GM23338 (cell line): ENCODE results near the gene CFAP299. TPM values are rescaled to one million over a fixed set of nuclear protein-coding genes. Genes with fewer than 3 reads are reported as not detected.

Experiments
- ATAC-seq: fragments of 200-7000 bp; cut with Tn5 transposase; 3 replicates; pipeline ENCODE4 v1.9.1; 2020
- DNase-seq: peaks from one replicate; pipeline ENCODE4 v3.0.0-alpha.2; 2015; ENCODE audit warnings: low spot score
- H2AFZ ChIP-seq: fragments of 200-600 bp; sonication (generic); 2 replicates; pipeline ENCODE4 v1.8.0; 2016; ENCODE audit warnings: antibody characterized with exemption, mild to moderate bottlenecking, moderate library complexity
- H3F3A ChIP-seq: fragments of 200-600 bp; sonication (generic); replicated peaks from 2 replicates; pipeline ENCODE4 v1.8.0; 2017; ENCODE audit warnings: antibody characterized with exemption, mixed run types, low read depth
- H3K27ac ChIP-seq: fragments of 200-600 bp; sonication (generic); 2 replicates; pipeline ENCODE4 v1.6.1; 2016; ENCODE audit warnings: low read depth
- H3K27me3 ChIP-seq: fragments of 200-600 bp; sonication (generic); 2 replicates; pipeline ENCODE4 v1.8.0; 2016; ENCODE audit warnings: mild to moderate bottlenecking, mixed run types, moderate library complexity; ENCODE audit not compliant: insufficient read depth
- H3K36me3 ChIP-seq: fragments of 200-600 bp; sonication (generic); 2 replicates; pipeline ENCODE4 v1.8.0; 2016; ENCODE audit warnings: mild to moderate bottlenecking; ENCODE audit not compliant: insufficient read depth
- H3K4me1 ChIP-seq: fragments of 200-600 bp; sonication (generic); 2 replicates; pipeline ENCODE4 v1.8.0; 2016; ENCODE audit warnings: mild to moderate bottlenecking, moderate library complexity; ENCODE audit not compliant: insufficient read depth
- H3K4me2 ChIP-seq: fragments of 200-600 bp; sonication (generic); 2 replicates; pipeline ENCODE4 v1.7.1; 2017; ENCODE audit warnings: mixed run types
- H3K4me3 ChIP-seq: fragments of 200-600 bp; sonication (generic); 2 replicates; pipeline ENCODE4 v1.6.1; 2016; ENCODE audit warnings: mixed run types
- H3K79me2 ChIP-seq: fragments of 200-600 bp; sonication (generic); replicated peaks from 2 replicates; pipeline ENCODE4 v1.8.0; 2017; ENCODE audit warnings: mild to moderate bottlenecking; ENCODE audit not compliant: insufficient read depth
- H3K9me2 ChIP-seq: fragments of 200-600 bp; sonication (generic); 2 replicates; pipeline ENCODE4 v1.8.0; 2017; ENCODE audit not compliant: insufficient read depth
- H4K20me1 ChIP-seq: fragments of 200-600 bp; sonication (generic); replicated peaks from 2 replicates; pipeline ENCODE4 v1.8.0; 2017; ENCODE audit warnings: mild to moderate bottlenecking; ENCODE audit not compliant: insufficient read depth
- H3K27ac Mint-ChIP-seq: 2 replicates; pipeline ENCODE4 v1.8.0; 2020; ENCODE audit warnings: inconsistent platforms, mild to moderate bottlenecking, moderate library complexity, mixed read lengths
- H3K27me3 Mint-ChIP-seq: 3 replicates; pipeline ENCODE4 v1.8.0; 2022; ENCODE audit warnings: low read depth, mild to moderate bottlenecking, moderate library complexity, mixed read lengths, inconsistent platforms; ENCODE audit not compliant: insufficient read depth, poor library complexity
- H3K36me3 Mint-ChIP-seq: 3 replicates; pipeline ENCODE4 v1.8.0; 2021; ENCODE audit warnings: low read depth, mild to moderate bottlenecking, inconsistent platforms, moderate library complexity, mixed read lengths
- H3K4me1 Mint-ChIP-seq: 3 replicates; pipeline ENCODE4 v1.8.0; 2020; ENCODE audit warnings: mild to moderate bottlenecking, inconsistent platforms, mixed read lengths
- H3K4me3 Mint-ChIP-seq: 3 replicates; pipeline ENCODE4 v1.8.0; 2021; ENCODE audit warnings: moderate library complexity, mild to moderate bottlenecking, inconsistent platforms, mixed read lengths
- H3K9me3 Mint-ChIP-seq: 3 replicates; pipeline ENCODE4 v1.8.0; 2020; ENCODE audit warnings: moderate library complexity, mild to moderate bottlenecking, inconsistent platforms, mixed read lengths
- JUNB ChIP-seq: IDR thresholded peaks from one replicate; pipeline ENCODE4 v1.6.1; 2016; ENCODE audit warnings: antibody characterized with exemption; ENCODE audit not compliant: unreplicated experiment
- NANOG ChIP-seq: IDR thresholded peaks from 2 replicates; pipeline ENCODE4 v1.6.1; 2016; ENCODE audit warnings: antibody characterized with exemption, borderline replicate concordance
- POLR2AphosphoS5 ChIP-seq: IDR thresholded peaks from 2 replicates; pipeline ENCODE4 v1.6.1; 2016; ENCODE audit warnings: antibody characterized with exemption, low read depth
- ZNF462 ChIP-seq: fragments of 250-450 bp; sonication (Bioruptor Pico); IDR thresholded peaks from 2 replicates; pipeline ENCODE4 v1.5.0; 2020; ENCODE audit warnings: mild to moderate bottlenecking, moderate library complexity
- polyA plus RNA-seq: library from polyadenylated mRNA; unstranded; fragments of >200 nt; fragmentation: Nextera tagmentation; extraction: Ambion mirVana; gene quantifications from 2 replicates; pipeline ENCODE4 v1.2.1, GENCODE V29; 2016
- total RNA-seq: library from RNA; depleted of rRNA; stranded (reverse); fragments of >200 nt; shearing (Covaris generic); gene quantifications from 2 replicates; pipeline ENCODE4 v1.2.3, GENCODE V29; 2014

CFAP299 gene
- total and polyA plus RNA-seq, 2 experiments from 2014 or later, result not detected

- H3K36me3 ChIP-seq, result no peaks in the 10 kb centered on the region
These were observed 140.3 kb downstream of the CFAP299 start for GRCh38 chr4:80475798-80476197.

More at GRCh38 chr4:80475798-80476197, 140.3 kb downstream of the CFAP299 start:
- H3K27ac Mint-ChIP-seq, result no peak overlapping the region
- H4K20me1 ChIP-seq, result no peaks in the 10 kb centered on the region
- no peaks in the 10 kb centered on the region for H3K9me2 ChIP-seq
- no peak overlapping the region for H3K27ac ChIP-seq
- H3K9me3 Mint-ChIP-seq, result no peaks in the 10 kb centered on the region
- no peaks in the 10 kb centered on the region for H3K79me2 ChIP-seq
- no peak overlapping the region for H3K4me3 ChIP-seq
- H3K4me3 Mint-ChIP-seq, result no peak overlapping the region
- H3K4me1 ChIP-seq, result peaks cover 12% of the 10 kb centered on the region
- no peaks in the 10 kb centered on the region for H3K36me3 Mint-ChIP-seq
- H3K4me2 ChIP-seq, result no peak overlapping the region
- H3K27me3 ChIP-seq, result no peaks in the 10 kb centered on the region
- peaks cover 3% of the 10 kb centered on the region for H3K27me3 Mint-ChIP-seq
- H3K4me1 Mint-ChIP-seq, result peaks cover 16% of the 10 kb centered on the region
- H2AFZ ChIP-seq, result no peak overlapping the region
- no peak for DNase-seq
- H3F3A ChIP-seq, result no peaks in the 10 kb centered on the region
- no peak for ATAC-seq
- TF ChIP-seq POLR2AphosphoS5 (no peak), ZNF462 (CRISPR knock-in tag) (no peak), NANOG (no peak), JUNB (no peak)
